Stimulated activated CD4-positive, alpha-beta T cell treated with anti-CD3 and anti-CD28 coated beads, TNF-alpha, amount 100 ng/mL, for 24 hours (primary cell): ENCODE results near the gene MTLN.
"Not testable (repeated sequence)": the region's sequence is repeated elsewhere in the genome, so short reads cannot be mapped to it uniquely, and the experiment has no call there.

Experiments used
- DNase-seq, 3 experiments: peaks; one replicate each; pipeline ENCODE4 v3.0.0-alpha.2; 2020; ENCODE audit warnings: low read depth in 3 of 3

MTLN gene

DNA sequence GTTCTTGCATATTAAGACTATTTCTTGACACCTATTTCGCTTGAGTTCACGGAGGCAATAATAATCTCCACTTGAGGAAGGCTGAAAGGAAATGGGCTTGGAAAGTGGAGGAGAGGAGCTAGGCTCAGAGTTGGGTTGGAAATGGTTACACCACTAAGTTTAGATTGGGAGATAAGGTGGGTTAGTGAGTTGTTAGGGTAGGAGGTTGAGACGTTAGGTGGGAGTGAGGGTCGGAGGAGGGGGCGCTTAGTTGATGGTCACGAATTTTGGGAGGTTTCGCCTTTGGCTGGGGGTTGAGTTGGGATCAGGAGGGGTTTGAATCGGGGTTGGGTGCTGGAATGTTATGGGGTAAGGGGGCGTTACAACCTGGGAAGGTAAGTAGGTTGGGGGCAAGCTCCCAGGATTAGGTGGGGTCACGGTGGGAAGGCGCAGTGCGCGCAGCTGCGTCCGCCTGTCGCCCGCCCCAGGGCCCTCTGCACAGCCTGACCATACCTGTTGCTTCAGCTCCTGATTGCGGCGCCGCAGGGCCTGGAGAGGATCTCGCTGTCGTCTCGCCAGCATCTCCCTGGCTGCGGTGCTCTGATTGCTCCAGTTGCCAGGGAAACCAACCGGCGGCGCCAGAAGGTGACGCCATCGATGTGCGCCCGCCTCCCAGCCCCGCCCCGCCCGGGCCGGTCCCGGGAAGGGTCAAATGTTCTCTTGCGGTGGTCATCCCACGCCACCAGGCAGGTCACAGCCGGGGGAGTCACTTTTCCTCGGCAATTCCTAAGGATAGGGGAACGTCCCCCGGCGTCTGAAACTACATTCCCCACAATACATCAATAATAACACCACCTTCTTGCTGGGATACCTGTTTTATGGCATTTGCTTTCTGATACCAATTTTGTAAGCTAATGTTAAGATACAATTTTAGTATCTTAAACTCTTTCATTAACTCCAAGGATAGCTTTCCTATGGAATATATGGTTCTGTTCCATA lies 7.7 kb downstream of the MTLN start, which contains the start of gene NPHP1:
TSS of gene NPHP1 (minus strand) at position 606 of the 978 bp plus-strand sequence. CDS start at position 561, 45 bp downstream.
- DNase-seq, result peak; percentile 75 to 79 (median 76)

DNA sequence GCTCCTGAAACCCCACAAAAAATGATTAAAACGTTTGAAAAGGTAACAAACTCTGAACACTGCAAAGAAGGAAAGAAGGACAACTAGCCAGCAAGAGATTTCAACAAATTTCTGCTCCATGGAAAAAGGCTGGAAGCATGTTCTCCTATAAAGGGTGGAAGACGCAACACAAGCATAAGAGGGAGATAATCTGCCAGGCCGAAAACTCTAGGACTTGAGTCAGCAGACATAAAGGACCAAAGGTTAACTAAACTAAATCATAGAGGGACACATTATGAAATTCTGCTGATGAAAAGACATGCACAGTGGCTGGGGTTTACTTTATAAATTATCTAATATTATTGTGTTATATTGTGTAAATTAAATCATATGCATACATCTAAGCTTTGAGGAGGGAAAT lies 14.3 kb downstream of the MTLN start:
- DNase-seq, result no peak

DNA sequence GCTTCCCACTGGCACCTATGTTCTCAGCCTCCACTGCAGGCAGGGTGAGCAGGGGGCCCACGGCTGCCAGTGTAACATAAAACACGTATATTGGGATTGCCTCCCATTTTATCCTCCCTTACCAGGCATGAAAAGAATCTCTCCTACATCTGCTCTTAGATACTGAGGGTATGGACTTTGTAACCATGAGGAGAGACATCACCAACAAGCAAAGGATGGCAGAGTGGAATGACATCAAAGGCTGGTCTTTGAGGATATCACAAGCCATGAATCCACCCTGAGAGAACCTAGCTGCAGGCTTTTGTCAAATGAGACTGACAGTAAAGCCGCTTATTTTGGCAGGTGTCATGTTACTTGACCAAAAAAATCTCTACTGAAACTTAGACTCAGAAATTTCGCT lies 14.9 kb downstream of the MTLN start:
- no peak for DNase-seq

DNA sequence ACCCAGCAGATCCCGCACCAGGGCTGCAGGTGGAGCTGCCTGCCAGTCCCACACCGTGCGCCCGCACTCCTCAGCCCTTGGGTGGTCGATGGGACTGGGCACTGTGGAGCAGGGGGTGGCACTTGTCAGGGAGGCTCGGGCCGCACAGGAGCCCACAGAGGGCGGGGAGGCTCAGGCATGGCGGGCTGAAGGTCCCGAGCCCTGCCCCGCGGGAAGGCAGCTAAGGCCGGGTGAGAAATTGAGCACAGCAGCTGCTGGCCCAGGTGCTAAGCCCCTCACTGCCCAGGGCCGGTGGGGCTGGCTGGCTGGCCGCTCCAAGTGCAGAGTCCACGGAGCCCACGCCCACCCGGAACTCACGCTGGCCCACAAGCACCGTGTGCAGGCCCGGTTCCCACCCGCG lies 22.2 kb downstream of the MTLN start:
- not testable (repeated sequence) for DNase-seq

DNA sequence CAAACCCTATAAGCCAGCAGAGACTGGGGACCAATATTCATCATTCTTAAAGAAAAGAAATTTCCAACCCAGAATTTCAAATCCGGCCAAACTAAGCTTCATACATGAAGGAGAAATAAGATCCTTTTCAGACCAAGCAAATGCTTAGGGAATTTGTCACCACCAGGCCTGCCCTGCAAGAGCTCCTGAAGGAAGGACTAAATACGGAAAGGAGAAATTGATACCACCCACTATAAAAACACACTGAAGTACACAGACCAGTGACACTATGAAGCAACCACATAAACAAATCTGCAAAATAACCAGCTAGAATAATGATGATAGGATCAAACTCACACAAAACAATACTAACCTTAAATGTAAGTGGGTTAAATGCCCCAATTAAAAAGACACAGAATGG lies 29.9 kb downstream of the MTLN start:
- DNase-seq, result no peak

DNA sequence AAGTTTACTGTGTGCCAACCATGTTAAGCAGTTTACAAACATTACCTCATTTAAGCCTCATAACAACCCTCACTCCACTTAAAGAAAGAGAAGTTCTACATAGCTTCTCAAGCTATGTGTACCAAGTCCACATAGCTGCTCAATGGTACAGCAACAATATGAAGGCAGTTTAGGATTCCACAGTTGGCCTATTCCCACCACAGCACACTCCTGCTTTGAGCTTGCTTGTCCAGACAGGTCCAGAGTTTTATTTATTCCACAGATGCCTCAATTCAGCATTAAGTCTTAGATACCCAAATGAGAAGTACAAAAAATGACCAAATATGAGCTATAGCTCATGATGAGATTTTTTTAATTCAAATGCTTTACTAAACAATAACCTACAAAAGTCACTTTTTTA lies 32.3 kb downstream of the MTLN start:
- DNase-seq, result no peak

DNA sequence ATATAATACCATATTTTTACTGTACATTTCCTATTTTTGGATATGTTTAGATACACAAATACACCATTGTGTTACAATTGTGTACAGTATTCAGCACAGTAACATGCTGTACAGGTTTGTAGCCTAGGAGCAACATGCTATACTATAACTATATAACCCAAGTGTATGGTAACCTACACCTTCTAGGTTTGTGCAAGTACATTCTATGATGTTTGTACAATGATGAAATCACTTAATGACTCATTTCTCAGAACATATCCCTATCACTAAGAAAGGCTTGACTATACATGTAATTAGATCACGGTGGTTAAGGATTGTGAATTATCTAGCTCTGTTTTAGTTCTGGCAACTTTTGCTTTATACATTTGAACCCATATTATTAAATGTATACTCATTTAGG lies 38.8 kb downstream of the MTLN start:
- DNase-seq, result no peak

DNA sequence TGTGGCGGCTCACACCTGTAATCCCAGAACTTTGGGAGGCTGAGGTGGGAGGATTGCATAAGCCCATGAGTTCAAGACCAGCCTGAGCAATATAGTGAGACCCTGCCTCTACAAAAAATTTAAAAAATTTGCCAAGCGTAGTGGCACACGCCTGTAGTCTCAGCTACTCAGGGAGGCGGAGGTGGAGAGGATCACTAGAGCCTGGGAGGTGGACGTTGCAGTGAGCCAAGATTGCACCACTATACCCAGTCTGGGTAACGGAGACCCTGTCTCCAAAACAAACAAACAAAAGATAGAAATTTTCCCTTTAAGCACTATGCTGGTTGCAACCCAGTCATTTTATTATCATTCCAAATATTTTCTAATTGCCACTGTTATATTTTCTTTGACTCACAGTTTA lies 39.8 kb downstream of the MTLN start:
- no peak for DNase-seq

DNA sequence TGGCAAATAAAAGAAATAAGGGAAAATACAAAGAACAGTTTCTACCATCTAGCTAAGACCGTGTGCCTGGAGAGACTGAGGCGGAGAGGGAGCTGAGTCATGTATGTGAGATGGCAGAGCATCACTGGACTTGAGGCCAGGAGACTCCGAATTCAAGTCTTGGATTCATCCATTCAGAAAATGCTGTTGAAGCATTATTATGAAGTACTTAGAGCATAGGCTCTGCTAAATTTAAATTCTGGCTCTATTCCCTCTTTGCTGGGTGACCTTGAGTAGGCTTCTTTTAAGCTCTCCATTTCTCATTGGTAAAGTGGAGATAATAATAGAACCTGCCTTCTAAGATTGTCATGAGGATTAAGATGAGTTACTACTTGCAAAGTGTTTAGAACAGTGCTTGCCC lies 42.2 kb downstream of the MTLN start:
- DNase-seq, result no peak

DNA sequence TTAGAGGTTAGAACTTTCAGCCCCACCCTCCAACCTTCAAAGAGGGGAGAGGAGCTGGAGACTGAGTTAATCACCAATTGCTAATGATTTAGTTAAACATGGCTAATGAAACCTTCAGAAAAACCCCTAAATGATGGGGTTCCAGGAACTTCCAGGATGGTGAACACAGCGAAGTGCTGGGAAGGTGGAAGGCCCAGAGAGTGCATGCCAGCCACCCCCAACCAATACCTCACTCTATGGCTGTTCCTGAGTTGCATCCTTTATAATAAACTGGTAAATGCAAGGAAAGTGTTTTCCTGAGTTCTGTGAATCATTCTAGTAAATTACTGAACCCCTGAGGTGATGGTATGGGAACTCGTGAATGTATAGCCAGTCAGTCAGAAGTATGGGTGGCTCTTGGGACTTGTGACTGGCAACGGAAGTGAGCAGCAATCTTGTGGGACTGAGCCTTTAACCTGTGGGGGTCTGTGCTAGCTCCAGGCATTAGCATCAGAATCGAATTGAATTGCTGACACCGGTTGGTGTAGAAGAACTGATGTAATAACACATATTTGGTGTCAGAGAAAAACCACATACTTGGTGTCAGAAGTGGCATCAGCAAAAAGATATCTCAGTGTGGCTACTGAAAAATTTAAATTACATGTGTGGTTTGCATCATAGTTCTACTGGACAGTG lies 44.9 kb downstream of the MTLN start:
- DNase-seq, result no peak

DNA sequence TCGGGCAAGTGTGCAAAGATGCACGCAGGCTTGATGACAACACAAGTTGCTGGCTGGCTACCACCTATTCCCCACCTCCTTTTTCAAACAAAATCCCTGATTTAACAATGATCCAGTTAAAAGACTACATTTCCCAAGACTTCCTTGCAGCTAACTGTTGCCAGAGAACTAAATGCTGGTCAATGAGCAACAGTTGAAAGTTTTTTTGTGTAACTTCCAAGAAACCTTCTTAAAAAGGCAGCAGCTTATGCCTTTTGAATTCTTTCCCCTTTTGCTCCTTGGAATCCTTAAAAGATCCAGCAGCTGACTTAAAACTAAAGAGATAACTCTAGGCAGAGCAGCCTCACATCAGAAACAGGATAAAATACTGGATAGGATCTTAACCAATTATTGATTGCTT lies 46.1 kb downstream of the MTLN start:
- DNase-seq, result no peak
